H7 (cell line): ENCODE measurements around the gene SMTNL2. TPM values are rescaled to one million over a fixed set of nuclear protein-coding genes. Genes with fewer than 3 reads are reported as not detected.
A peak's percentile ranks its signal among the peaks of the same experiment; 100 is the strongest.
"Not testable (repeated sequence)": the region's sequence is repeated elsewhere in the genome, so short reads cannot be mapped to it uniquely, and the experiment has no call there.

Experiments
- DNase-seq: peaks from one replicate; pipeline ENCODE4 v3.0.0; 2012
- H3K27me3 ChIP-seq: 2 replicates; pipeline ENCODE4 v1.6.0; 2011; ENCODE audit warnings: mild to moderate bottlenecking, low read length; ENCODE audit not compliant: control insufficient read depth, insufficient read depth
- H3K36me3 ChIP-seq: replicated peaks from 2 replicates; pipeline ENCODE4 v1.5.1; 2011; ENCODE audit warnings: low read length; ENCODE audit not compliant: control insufficient read depth, insufficient read depth
- H3K4me3 ChIP-seq: 2 replicates; pipeline ENCODE4 v1.5.1; 2011; ENCODE audit warnings: low read depth, mild to moderate bottlenecking, control low read depth, low read length, moderate library complexity; ENCODE audit not compliant: insufficient read depth
- total RNA-seq: library from RNA; depleted of rRNA; stranded (reverse); fragments of >200 nt; shearing (Covaris generic); gene quantifications from 2 replicates; pipeline ENCODE4 v1.2.3, GENCODE V29; 2014

Gene SMTNL2
- total RNA-seq, 1 experiment from 2014 or later: 1.9 TPM

DNA sequence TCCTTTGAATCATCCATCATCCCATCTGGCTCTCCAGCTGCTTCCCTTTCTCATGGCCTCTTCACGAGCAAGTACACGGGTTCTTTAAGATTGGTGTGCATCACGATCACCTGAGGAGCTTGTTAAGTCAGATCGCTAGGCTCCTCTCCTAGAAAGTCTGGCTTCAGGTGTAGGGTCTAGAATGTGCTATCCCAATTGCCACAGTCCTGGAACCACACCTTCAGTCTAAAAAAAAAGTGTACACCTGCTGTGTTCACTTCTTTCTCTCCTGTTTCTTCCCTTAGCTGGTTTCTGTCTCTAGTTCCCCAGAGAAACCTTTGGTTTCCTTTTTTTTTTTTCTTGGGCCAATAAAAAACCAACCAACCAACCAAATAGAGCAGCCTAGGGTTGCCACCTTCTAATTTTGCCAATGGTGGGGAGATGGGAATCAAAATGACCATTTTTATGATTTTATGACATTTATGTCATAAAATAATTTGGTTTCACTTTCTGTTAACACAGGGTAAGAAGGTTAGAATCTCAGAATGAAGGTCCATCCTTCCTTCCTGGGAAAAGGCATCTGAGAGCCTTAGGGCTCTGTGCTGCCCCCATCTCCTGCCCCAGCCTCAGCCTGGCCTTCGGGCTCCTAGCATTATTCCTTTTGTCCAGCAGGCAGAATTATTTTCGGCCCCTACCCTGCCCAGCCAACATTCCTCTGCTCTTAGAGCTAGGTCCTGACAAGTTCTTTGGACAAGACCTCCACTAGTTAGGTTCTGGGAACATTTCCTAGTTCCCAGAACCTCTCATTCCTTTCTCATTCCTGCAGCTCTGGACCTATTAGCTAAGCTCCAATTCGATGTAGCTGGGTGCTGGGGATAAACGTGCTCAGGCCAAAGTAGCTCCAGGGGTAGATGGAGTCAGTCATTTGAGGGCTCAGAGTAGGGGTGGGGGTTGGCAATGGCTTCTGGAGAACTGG is 22.0 kb upstream of the SMTNL2 start:
- Histone ChIP-seq H3K36me3 (no peaks in the 10 kb centered on the region), H3K4me3 (no peak overlapping the region), H3K27me3 (no peaks in the 10 kb centered on the region)
- DNase-seq: no peak

DNA sequence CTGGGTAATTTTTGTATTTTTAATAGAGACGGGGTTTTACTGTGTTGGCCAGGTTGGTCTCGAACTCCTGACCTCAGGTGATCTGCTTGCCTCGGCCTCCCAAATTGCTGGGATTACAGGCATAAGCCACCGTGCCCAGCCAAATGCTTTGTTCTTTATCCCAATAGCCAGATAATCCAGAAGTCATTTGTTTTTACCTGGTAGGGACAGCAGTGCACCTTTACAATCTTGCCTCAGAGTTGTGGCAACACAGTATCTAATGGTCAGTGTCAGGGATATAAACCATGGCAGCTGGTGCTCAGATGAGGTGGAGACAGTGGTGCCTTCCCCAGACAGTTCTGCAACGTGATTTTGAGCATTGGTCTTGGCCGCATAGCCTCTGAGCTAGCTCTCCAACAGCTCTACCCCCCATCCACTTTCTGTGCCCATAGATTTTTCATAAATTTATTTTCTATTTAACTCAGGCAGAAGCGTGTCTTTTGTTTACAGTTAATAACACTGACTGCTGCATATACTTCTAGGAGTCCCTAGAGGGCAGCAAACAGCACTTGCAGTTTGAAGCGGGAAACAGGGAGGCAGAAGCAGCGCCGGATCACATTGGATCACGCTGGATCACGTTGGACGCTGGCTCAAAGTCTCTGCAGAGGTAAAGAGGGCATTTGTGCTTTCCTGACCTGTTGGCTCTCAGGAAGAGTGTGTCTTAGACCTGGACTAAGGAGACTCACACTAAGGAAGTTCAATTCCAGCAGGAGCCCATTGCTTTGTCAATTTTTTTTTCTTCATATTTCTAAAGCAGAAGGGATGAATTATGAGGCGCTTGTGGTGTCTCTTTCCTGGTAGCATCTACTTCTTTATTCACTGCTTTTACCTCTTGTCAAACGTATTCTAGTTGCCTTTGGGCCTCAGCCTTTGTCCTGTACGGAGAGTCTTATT is 18.9 kb upstream of the SMTNL2 start:
- no peaks in the 10 kb centered on the region for H3K27me3 ChIP-seq
- DNase-seq: peak; percentile 82
- no peaks in the 10 kb centered on the region for H3K36me3 ChIP-seq
- no peak overlapping the region for H3K4me3 ChIP-seq

DNA sequence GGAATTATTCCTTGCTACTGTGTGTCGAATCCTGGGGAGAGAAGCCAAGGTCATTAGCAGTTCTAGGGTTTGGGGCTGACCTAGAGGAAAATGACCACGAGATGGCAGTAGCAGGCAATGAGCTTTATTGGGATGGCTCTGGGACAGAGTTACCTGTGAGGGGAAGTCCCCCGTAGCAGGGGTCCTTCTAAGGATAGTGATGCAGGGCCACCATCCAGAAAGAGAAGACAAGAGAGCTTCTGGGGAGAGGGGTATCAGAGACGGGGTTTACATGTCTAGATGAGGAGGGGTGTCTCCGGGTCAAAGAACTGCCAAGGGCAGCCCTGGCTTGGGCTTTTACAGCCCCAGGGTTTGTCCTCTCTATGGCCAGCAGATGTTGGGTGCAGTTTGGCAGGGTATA is 17.5 kb upstream of the SMTNL2 start:
- DNase-seq: peak; percentile 90
- Histone ChIP-seq H3K27me3 (no peaks in the 10 kb centered on the region), H3K36me3 (no peaks in the 10 kb centered on the region), H3K4me3 (no peak overlapping the region)

DNA sequence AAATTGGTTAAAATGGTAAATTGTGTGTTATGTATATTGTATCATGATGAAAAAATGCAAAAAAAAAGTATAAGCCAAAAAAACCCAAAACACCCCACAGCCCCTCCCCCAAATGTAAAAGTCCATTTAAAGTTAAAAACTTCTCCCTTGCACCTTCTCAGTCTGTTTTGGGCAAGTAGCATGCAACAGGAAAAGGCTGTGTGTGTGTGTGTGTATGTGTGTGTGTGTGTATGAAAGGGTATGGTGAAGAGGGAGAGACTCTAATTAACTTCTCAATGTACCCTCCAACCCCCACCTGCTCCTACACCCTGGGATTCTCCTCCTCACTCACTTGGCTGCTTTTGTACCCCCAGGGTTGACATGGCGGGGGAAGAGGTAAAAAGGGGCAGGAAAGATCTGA is 14.7 kb upstream of the SMTNL2 start:
- no peaks in the 10 kb centered on the region for H3K36me3 ChIP-seq
- no peaks in the 10 kb centered on the region for H3K27me3 ChIP-seq
- no peak overlapping the region for H3K4me3 ChIP-seq
- DNase-seq: no peak

DNA sequence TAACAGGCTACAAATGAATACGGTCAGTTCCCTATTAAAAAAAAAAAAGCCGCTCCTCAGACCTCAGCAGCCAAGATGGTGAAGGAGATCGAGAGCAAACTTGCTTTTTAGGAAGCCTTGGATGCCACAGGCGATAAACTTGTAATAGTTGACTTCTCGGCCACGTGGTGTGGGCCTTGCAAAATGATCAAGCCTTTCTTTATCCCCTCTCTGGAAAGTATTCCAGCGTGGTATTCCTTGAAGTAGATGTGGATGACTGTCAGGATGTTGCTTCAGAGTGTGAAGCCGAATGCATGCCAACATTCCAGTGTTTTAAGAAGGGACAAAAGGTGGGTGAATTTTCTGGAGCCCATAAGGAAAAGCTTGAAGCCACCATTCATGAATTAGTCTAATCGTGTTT is 12.2 kb upstream of the SMTNL2 start:
- no peak overlapping the region for H3K4me3 ChIP-seq
- DNase-seq: no peak
- no peaks in the 10 kb centered on the region for H3K27me3 ChIP-seq
- H3K36me3 ChIP-seq: no peaks in the 10 kb centered on the region

DNA sequence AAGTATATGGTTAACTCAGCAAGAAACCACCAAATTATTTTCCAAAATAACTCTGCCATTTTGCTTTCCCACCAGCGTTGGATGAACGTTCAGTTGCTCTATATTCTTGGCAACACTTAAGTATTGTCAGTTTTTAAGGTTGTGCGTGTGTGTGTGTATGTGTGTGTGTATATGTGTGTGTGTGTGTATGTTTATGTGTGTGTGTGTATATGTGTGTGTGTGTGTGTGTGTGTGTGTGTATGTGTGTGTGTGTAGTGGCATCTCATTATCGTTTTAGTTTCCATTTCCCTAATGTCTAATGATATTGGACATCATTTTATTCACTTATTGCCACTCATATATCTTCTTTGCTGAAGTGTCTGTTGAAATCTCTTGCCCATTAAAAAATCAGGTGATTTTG is 11.2 kb upstream of the SMTNL2 start:
- H3K36me3 ChIP-seq: no peaks in the 10 kb centered on the region
- DNase-seq: no peak
- no peak overlapping the region for H3K4me3 ChIP-seq
- H3K27me3 ChIP-seq: no peaks in the 10 kb centered on the region

DNA sequence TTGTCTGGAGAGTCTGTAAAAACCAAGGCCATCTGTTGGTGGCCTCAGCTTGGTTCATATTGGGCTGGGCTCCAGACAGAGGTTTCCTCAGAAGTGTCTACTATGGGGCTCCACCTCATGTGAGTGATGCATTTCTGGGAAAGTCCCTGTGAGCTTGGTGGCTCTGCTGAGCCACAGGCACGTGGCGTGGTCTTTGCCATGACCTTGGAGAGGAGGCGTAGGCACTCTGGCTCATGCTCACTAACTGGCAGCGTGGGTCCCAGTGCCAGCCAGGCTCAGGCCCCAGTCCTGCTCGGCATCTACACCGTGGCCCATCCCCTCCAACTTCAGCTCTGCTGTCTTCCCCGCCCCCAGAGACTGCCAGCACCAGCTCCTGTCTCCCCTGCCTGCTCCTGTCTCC is 10.7 kb upstream of the SMTNL2 start:
- DNase-seq: no peak
- H3K36me3 ChIP-seq: no peaks in the 10 kb centered on the region
- H3K4me3 ChIP-seq: no peak overlapping the region
- H3K27me3 ChIP-seq: no peaks in the 10 kb centered on the region

DNA sequence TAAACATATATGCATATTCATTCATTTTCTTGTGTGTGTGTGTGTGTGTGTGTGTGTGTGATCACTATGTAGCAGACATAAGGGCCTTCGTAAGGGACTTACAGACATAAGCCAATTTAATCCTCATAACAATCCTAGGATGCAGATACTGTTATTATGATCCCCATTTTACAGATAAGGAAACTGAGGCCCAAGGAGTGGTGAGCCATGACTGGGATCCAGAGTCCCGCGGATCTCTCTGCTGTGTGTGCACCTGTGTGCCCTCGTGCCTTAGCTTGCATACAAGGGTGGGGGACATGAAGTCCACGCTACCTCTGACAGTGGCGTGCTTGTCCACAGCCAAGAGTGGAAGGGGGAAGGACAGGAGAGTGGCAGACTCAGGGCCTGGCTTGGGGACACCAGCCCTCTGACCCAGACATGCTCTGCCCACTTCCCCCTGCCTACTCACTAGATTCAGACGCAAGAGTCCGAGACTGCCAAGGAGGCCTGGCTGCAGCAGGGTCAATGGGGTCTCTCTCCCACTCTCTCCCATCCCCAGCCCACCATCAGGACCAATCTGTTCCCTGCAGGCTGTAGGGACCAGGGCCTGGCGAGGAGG is 9.8 kb upstream of the SMTNL2 start:
- Histone ChIP-seq H3K27me3 (no peaks in the 10 kb centered on the region), H3K4me3 (no peak overlapping the region), H3K36me3 (no peaks in the 10 kb centered on the region)
- DNase-seq: no peak

DNA sequence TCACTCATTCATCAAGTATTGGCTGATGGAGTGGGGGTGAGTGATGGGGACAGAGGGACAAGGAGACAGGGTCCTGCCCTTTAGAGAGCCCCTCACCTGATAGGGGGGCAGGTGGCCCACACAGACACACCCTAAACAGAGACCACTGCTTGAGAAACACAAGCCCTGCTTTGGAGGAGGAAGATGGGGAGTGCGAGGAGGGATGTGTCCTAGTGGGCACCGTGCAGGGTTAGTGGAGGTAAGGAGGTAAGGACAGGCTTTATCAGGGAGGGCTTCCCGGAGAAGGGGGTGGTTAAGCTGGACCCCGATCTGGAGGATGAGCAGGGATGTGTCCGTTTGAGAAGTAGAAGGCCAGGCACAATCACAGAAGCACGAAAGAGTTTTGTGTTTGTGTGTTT is 8.2 kb upstream of the SMTNL2 start:
- Histone ChIP-seq H3K36me3 (no peaks in the 10 kb centered on the region), H3K4me3 (no peak overlapping the region), H3K27me3 (no peaks in the 10 kb centered on the region; the same call in 1 of the 2 replicates)
- DNase-seq: peak; percentile 58

DNA sequence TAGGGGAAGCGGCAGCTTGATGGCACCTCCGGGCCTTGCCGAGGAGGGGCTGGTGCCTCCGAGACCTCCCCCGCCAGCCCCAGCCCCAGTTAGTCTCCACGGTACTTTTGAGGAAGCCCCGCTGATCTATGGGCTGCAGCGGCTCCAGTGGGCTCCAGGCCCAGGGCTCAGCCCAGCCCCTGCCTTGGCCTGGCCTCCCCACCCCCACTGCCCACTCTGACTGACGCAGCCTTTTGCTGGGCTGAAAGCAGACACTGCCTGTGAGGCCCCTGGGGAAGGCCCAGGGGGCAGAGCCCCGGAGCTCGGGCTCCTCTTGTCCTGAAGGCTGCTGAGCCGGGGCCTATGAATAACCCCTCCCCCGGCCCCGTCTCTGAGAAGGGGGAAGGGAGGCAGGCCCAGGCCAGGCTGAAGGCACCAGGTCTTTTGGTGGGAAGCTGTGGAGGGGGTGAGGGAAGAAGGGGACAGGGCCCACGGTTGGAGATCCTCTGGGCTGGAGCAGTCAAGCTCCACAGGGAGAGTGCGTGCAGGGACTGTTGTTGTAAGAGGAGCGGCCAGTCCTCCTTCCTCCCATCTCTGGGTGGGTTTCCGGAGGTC is 7.5 kb upstream of the SMTNL2 start:
- Histone ChIP-seq H3K4me3 (no peak overlapping the region), H3K36me3 (no peaks in the 10 kb centered on the region), H3K27me3 (no peaks in the 10 kb centered on the region; the same call in 1 of the 2 replicates)
- peak; percentile 93 for DNase-seq

DNA sequence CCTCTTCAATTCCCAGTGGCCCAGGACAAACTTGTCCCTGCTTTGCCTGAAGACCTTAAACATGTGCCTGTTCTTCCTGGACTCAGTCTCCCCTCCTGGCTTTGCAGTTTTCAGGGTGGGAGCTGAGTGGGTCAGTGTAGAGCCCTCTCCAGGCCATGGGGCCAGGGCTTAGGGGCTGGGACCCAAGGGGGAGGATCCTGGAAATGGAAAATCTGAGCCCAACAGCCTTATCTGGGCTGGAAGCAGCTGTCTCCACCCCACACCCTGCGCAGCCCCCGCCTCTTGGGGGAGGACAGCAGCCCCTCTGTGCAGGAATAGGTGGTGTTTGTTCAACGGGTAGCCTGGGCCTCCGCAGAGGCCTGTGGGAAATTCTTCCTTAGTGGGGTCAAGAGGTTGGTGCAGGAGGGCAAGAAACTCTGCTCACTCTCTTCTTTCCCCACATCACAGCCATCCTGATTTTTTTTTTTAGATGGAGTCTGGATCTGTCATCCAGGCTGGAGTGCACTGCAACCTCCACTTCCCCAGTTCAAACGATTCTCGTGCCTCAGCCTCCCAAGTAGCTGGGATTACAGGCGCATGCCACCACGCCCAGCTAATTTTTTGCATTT is 6.8 kb upstream of the SMTNL2 start:
- no peak overlapping the region for H3K4me3 ChIP-seq
- peak; percentile 55 for DNase-seq
- peaks cover 2% of the 10 kb centered on the region; the same call in 1 of the 2 replicates for H3K27me3 ChIP-seq
- H3K36me3 ChIP-seq: no peaks in the 10 kb centered on the region

DNA sequence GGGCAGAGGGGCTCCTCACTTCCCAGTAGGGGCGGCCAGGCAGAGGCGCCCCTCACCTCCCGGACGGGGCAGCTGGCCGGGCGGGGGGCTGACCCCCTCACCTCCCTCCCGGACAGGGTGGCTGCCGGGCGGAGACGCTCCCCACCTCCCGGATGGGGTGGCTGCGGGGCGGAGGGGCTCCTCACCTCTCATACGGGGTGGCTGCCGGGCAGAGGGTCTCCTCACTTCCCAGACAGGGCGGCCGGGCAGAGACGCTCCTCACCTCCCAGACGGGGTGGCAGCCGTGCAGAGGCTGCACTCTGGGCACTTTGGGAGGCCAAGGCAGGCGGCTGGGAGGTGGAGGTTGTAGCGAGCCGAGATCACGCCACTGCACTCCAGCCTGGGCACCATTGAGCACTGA is 6.0 kb upstream of the SMTNL2 start:
- H3K36me3 ChIP-seq, H3K27me3 ChIP-seq: not testable (repeated sequence)

DNA sequence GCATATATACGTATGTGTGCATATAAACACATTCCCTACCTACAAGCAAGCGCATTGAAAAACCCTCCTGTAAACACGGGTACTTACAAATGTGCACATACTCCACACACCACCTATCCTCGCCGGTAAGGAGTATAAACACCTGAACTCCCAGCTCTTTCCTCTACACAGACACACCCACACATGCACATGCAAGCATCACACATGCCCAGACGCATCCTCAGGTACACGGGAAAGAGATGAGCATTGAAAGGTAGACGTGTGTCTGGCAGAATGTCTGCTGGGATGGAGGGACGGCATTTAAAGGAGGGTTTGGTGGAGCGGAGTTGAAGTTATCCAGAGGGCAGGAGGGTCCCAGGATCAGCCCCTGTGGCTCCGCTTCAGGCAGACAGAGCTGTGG is 4.7 kb upstream of the SMTNL2 start:
- Histone ChIP-seq H3K4me3 (no peak overlapping the region), H3K36me3 (no peaks in the 10 kb centered on the region), H3K27me3 (peaks cover 21% of the 10 kb centered on the region)
- DNase-seq: peak; percentile 49

More for the DNA sequence above, 6.0 kb upstream of the SMTNL2 start:
- not testable (repeated sequence) for H3K4me3 ChIP-seq, DNase-seq

DNA sequence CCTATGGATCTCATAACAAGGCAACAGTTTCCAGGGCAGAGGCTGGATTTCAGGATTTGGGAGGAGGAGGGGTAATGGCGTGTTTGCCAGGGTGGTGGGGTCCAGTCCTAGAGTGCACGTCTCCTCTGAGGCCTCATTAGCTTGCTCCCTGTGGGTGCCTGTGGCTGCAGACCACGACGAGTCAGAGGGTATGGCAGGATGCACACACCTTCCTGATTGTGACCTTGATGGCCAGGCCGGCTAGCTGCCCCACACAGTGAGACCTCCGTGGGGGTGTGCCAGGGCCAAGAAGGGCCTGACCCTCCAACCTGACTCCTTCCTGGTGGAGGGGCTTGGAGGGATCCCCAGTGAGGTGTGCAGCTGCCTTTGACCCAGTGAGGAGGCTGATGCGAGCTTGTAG is 4.0 kb upstream of the SMTNL2 start:
- Histone ChIP-seq H3K36me3 (no peaks in the 10 kb centered on the region), H3K4me3 (no peak overlapping the region), H3K27me3 (peaks cover 26% of the 10 kb centered on the region)
- no peak for DNase-seq
